HPDE6-E6E7 (cell line): ENCODE data around the gene EEF1E1.

ENCODE experiments used
- DNase-seq: peaks from one replicate; pipeline ENCODE4 v3.0.0; 2011; ENCODE audit warnings: missing footprints; ENCODE audit errors: extremely low spot score

Gene EEF1E1

DNA sequence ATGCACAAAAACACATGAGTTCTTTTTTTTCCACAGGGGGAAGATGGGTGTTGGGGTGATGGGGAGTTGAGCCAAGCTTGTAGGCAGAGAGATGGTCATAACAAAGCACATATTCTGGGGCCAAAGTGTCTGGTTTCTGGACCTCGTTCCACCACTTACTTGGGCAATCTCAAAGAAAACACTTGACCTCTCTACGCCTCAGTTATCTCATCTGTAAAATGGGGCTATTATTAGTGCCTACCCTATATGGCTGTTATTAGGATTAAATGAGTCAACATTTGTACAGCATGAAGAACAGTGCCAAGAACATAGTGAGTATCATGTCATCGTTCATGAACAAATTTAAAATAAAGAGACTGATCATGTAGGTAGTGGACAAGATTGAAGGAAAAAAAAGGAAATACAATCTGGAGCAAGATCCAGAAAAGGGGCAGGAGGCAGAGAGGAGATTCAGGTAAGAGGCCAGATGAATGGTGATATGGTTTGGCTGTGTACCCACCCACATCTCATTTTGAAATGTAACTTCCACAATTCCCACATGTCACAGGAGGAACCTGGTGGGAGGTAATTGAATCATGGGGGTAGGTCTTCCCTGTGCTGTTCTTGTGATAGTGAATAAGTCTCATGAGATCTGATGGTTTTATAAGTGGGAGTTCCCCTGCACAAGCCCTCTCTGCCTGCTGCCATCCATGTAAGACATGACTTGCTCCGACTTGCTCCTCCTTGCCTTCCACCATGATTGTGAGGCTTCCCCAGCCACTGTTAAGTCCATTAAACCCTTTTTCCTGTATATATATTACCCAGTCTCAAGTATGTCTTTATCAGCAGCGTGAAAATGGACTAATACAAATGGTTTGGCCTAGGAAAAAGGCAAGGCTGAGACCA lies 14.2 kb downstream of the EEF1E1 start:
- no peak for DNase-seq

DNA sequence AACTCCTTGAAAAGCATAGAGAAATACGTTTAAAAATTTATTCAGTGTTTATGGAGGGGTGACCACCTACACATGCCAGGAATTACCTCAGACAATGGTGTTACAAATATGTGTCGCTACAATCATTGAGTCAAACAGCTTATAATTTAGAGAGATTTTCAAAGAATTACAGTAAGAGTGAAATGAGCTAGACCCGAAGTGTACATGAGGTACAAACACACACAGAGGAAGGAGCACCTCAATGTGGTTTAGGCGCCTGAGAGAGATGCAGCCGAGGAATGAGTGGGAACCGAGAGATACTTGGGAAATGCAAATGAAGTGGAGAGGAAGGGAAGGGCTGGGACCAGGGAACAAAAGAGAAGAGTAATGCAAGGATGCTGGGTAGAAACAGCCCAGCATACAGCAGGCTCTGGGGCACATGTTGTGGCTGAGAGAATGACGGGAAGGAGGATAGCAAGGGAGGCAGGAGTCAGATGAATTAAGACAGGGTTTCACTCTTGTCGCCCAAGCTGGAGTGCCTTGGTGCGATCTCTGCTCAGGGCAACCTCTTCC lies 15.5 kb downstream of the EEF1E1 start:
- DNase-seq = no peak

DNA sequence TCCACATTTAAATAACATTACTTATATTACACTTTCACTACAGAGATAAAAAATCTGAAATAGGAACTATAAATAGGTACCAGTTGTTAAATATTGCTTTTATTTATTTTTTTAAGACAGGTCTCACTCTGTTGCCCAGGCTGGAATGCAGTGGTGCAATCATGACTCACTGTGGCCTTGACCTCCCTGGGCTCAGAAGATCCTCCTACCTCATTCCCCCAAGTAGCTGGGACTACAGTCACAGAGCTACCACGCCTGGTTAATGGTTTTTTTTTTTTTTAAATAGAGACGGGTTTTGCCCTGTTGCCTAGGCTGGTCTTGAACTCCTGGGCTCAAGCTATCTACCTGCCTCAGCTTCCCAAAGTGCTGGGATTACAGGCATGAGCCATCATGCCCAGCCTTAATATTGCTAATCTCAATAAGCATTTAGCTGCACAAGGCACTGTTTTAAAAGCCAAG lies 17.3 kb downstream of the EEF1E1 start:
- no peak for DNase-seq

DNA sequence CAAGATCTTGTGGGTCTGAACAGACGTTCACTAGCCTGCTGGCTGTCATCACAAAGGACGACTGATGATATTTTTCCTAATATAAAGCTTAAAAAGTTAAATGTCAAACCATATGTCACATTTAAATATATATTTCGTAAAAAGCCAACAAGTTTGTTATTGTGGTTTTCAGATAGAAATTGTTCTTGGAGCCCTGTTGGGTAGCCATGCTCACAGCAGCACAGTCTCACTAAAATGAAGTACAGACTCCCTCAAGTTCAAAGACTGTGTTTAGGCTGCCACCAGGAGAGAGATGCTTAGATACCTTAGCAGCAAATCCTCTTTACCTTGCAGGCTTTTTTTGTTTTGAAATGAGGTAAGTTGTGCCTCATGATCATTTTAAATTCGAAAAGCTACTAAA lies 17.8 kb downstream of the EEF1E1 start:
- no peak for DNase-seq

DNA sequence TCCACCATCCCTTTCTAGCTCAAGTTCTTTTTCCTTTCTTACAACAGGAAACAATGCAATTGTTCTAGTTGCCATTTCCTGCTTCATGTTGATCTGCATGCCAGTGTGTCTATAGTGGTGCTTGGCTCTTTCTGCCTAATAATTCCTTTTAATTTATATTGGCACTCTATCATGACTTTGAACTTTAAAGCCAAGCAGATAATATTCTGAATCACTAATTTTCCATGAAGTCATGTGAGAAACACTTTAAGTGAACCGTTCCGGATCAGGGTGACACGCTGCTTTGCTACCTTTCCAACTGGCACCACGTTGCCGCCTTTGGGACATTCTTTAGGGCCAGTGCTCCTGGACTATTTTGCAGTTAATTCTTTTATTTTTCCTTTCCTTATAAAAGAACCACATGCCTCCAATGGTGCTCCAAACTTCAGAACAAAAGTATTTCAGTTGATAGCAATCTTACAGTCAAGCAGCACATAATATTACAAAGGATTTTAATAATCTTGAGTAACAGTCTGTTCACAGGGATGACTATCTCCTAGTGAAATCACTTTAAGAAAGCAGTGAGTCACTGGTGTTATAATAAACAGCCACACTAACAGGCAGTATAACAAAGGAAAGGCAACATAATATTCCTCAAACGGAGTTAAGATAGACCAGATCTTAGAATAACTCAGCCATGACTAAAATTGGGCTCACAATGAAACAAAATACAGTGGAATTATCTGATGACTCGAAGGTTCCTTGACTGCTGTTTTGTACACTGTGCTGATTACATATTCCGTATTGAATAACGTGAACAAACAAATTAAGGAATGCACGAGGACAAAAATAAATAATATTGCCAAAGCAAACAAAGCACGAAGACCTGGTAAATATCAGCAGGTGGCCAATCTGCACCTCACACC lies 19.1 kb downstream of the EEF1E1 start:
- peak; percentile 79 for DNase-seq

DNA sequence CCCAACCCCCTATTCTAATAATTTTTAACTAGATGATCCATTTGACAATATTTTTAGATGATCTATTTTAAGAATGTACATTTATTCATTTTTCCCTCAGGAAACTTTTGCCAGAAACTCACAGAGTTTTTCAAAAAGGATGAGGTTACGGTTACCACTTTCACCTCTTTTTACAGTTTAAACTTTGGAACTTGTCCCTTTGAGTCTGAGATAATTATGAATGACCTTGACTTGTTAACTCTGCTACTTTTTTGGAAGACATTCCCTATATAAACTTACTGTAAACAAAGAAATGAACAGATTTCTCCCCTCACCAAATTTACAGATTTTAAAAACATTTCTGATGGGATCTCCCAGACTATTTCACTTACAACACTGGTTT lies 19.8 kb downstream of the EEF1E1 start:
- no peak for DNase-seq

DNA sequence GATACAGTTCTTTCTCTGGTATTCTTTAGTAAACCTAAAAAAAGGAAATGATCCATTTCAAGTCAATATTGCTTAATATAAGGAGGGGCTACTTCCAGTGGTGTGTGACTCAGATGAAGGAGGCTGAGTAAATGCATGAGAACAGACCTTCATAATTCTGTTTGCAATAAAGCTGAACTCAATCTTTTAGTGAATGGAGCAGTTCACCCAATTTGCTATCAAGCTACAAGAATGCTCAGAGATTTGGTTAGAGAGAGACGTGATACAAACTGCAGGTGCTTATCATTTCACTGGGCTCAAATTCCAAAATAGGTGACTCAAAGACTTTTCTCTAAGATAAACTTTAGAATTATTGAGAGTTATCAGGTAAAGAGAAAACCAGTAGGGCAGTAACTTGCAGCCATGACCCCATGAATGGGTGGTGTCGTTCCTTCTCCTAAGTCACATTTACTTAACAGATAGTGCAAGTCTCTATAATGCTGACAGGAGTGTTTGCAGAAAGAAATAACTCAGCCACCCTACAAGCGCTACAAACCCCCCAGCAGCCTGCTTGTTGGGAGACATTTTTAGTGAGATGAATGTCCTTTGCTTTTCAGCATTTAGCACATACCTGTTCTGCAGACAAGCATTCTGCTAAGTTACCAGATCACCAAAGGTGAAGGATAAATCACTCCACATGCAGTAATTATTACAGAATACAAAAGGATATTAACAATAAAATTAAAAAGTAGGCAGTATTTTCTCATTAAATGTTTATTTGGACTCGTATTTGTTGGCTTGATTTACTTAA lies 21.8 kb downstream of the EEF1E1 start:
- peak; percentile 37 for DNase-seq

DNA sequence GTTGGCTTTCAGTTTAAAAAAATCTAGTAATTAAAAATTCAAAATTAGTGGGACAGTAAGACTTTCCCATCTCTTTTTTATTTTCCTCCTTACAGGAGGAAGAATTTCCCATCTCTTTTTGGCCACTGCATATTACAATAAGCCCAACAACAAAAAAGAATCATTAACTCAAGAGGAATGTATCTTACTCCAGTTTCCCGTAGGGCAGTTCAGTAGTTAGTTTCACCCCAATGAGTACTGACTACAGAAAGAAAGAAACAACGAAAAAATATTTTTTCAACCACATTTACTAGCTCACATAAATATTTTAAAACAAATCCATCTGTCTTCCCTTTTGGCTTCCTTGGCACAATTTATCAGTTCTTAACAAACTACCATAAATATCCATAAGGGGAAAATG lies 23.2 kb downstream of the EEF1E1 start:
- no peak for DNase-seq

DNA sequence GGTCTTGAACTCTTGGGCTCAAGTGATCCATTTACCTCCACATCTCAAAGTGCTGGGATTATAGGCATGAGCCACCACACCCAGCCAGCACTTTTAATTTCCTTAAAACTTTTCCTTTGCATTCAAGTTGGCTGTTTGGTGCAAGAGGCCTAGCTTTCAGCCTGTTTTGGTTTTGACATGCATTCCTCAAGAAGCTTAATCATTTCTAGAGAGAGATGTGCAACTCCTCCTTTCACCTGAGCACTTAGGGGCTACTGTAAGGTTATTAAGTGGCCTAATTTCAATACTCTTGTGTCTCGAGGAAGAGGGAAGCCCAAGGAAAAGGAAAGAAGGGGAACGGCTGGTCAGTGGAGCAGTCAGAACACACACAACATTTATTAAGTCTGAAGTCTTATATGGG lies 24.4 kb downstream of the EEF1E1 start:
- no peak for DNase-seq

DNA sequence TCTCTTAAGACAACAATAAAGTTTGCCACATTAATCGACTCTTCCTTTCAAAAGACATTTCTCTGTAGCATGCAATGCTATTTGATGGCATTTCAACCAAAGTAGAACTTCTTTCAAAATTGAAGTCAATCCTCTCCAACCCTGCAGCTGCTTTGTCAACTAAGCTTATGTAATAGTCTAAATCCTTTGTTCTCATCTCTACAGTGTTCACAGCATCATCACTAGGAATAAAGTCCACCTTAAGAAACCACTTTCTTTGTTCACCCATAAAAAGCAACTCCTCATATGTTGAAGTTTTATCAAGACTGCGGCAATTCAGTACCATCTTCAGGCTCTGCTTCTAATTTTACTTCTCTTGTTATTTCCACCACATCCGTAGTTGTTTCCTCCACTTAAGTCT lies 26.6 kb downstream of the EEF1E1 start:
- no peak for DNase-seq

DNA sequence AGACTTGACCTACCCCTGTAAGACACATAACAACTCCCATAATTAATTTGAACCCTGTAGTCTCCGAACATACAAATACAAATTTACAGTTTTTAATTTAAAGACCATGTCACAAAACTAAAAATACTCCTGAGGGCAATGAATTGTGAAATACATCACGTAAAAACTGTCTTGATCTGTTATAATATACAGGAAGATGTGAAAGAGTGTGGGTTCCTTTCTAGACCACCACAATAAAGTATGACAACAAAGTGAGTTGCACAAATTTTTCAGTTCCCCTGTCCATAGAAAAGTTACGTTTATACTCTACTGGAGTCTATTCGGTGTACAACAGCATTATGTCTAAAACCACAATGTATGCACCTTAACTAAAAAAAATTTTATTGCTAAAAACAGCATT lies 27.2 kb downstream of the EEF1E1 start:
- DNase-seq = no peak

DNA sequence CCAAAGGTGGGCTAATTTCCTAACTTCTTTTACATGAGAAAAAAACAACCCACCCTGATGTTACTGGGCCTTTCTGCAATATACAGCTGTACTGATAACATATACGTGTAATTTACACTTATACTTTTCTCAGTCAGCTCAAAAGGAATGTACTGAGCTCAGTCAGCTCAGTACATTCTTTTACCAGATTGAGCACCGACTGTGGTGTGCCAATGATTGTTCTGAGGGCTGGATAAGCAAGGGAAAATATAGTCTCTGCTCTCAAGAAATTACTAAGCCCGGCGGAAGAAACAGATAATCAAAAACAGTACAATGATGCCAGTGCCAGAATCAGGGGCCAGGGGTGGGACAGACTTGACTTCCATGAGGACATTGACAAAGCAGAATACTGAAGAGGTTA lies 28.1 kb downstream of the EEF1E1 start:
- DNase-seq = no peak

DNA sequence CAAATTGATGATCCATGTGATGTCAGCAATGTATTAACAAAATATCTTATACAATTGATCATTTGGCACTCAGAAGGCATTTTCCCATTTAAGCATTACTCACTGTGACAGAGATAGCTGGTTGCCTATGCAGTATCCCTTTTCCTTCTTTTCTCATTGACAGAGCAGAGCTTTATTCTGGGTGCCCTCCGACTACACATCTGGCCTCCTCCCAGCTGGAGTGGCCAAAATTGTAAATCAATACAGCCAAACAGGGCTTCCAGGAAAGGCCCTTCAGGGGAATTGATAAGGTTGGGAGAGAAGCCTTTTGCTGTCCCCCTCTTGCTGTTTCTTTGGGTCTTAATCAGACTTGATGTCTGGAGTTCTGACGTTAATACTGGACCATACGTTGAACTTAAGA lies 28.6 kb downstream of the EEF1E1 start:
- no peak for DNase-seq

DNA sequence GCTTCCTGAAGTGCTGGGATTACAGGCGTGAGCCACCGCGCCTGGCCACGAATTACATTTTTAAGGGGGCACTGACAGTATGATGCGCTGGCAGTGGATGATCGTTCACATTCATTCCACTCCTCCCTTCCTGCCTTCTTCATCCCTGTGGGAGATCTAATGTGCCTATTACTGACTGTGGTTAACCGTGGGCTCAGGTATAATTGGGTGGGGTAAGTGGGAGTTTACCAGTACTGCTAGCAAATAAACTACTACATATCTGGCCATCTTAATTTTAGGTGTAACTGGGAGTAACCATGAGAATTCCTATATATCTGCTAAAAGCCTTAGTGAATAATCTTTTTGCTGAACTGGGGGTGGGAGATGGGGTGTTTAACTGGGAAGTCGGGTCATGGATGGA lies 31.6 kb downstream of the EEF1E1 start:
- no peak for DNase-seq

DNA sequence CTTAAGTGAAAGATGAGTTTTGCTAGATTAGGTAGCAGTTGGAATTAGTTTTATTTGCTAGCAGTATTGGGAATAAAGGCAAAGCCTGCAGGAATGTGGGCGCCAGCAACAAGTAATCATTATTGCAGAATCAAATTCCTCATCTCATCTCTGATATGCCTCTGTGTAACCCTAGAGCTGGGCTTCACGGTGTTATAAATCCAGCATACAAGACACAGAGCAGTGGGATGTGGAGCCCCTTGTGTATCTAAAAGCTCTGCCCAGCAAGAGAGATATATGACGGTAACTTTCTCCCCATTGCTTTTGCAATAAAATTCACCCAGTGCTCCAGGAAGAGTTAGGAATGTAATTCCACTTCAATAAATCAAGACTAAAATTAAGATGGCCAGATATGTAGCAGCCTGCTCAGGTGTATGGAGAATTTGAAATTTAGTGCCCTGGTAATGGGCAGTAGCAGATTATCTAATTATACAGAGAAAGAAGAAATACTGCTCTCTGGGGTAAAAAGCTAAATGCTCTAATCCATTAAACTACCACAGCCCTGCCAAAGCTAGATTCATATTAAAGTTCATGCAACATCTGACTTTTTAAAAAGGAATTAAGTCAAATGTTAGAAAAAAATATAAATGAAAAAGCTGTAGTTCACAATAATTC lies 32.6 kb downstream of the EEF1E1 start:
- no peak for DNase-seq

DNA sequence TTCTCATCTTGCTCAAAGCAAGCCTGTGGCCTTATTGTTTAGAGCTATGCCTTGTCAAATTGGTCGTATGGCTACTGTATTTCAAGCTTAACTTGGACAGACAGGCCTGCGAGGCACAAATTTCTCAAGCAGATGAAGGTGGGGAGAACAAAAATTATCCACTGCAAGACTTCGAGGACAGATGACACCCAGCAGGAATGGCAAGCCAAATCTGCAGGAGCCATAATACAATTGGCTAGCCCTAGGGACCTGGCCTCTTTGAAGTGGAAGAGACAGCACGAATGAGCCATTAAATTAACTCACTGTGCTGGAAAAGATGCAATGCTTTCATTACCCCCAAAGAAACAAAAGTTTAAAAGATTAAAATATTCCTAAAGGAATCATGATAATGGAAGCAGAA lies 33.2 kb downstream of the EEF1E1 start:
- DNase-seq = no peak

DNA sequence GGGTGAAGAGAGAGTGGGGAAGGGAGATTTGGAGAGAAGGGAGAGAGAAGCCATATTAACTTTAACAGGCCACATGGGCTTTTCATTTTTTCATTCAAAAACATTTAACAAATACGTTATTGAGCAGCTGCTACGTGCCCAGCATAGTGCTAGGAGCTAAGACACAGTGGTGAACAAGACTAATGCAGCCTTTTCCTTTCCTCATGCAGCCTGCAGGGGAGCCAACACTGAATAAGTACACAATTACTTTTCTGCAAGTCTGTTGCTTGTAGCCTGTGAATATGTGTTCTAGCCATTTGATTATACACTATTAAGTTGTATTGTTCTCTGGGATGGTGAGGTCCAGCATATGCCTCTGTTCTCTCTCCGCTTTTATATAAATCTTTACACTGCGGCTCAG lies 36.2 kb downstream of the EEF1E1 start:
- no peak for DNase-seq

DNA sequence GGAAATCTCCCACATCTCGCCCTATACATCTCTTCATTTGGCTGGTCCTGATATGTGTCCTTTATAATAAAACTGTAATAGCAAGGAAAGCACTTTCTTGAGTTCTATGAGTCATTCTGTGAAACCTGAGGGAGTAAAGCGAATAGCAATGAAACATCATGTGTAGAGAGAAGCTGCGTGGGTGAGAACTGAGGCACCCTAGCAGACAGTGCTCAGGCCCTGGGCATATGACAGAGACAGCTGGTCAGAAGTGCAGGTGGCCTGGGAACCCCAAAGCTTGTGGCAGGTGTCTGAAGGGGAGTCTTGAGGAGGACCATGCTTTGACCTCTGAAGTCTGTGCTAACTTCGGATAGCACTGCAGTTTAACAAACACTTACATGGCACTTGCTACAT lies 36.8 kb downstream of the EEF1E1 start:
- DNase-seq = no peak

DNA sequence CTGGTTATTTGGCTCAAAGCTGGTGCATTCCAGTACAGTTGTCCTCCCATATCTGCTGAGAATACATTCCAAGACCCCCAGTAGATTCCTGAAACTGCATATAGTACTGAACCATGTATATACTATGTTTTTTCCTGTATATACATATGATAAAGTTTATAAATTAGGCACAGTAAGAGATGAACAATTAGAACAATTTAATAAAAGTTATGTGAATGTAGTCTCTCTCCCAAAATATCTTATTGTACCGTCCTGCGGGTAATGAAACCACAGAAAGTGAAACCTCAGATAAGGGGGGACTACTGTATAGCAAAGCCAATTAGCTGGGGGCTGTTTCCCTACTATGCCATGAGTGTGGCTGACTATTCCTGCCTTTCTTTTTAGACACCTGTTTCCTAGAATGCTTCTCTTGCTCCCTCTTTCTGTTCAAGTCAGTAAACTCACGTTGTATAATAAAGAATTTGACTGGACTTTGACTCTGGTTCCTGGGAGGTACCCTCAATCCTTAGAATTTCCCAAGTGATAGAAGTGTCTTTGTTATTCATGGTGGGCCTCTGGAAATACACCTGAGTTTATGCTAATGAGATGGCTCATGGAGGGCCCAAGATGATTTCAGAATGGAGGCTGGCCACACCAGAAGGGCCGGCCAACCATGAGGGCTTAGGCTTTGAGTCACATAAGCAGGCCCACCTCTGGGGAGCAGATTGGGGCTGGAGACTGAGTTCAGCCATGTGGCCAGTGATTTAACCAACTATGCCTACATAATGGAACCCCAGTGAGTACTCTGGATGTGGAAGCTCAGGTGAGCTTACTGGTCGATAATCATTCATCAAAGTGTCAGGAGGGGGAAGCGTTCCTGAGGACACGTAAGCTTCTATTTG lies 37.5 kb downstream of the EEF1E1 start:
- DNase-seq = no peak
